ENCODE measurements around the gene LRRC52.

DNA sequence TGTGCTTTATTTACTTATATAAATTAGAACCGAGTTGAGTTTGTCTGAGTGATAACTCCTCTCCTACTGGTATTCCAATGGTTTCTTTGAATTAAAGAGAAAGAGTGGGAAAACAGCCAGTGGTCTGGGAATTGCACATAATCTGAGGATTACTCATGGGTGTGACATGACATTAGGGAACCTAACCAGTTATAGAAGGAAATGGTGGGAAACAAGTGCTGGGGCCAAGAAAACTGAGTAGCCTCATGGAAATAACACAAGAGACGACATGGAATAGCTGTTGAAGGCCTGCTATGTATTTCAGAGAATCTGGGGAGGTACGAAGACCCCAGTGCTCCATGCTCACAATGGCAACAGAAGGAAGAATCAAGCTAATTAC, 41.8 kb upstream of the LRRC52 start:
- TF ChIP-seq CTCF (IDR thresholded peaks at IDR 0.05; ENCODE audit: low read depth, low read length) (no peak), MYC (IDR thresholded peaks at IDR 0.05; ENCODE audit: low read depth, low read length) (no peak)

All from NB4 (cell line).